Sigmoid colon (tissue), 7 donors: Measurements from ENCODE around the gene LHFPL2. TPM values are rescaled to one million over a fixed set of nuclear protein-coding genes. Genes with fewer than 3 reads are reported as not detected.
"Not testable (repeated sequence)": the region's sequence is repeated elsewhere in the genome, so short reads cannot be mapped to it uniquely, and the experiment has no call there.

Experiments
- DNase-seq: peaks from one replicate; pipeline ENCODE4 v3.0.0-alpha.2; 2019
- H3K27ac ChIP-seq, 4 donors: fragments of 200-600 bp; sonication (generic); one replicate each; pipeline ENCODE4 v1.5.1; 2016 to 2019; ENCODE audit warnings: mild to moderate bottlenecking in 1 of 4
- H3K27me3 ChIP-seq, 3 donors: fragments of 200-600 bp; sonication (generic); one replicate each; pipeline ENCODE4 v1.5.1; 2019; ENCODE audit warnings: mild to moderate bottlenecking in 1 of 3
- H3K36me3 ChIP-seq, 4 donors: fragments of 200-600 bp; sonication (generic); one replicate each; pipeline ENCODE4 v1.5.1; 2016 to 2019
- H3K4me1 ChIP-seq, 4 donors: fragments of 200-600 bp; sonication (generic); one replicate each; pipeline ENCODE4 v1.5.1; 2017 to 2019
- H3K4me3 ChIP-seq, 4 donors: fragments of 200-600 bp; sonication (generic); one replicate each; pipeline ENCODE4 v1.5.1; 2017 to 2019; ENCODE audit warnings: mild to moderate bottlenecking in 2 of 4, moderate library complexity in 1 of 4
- H3K9me3 ChIP-seq, 4 donors: fragments of 200-600 bp in 3 of 4; sonication (generic) in 3 of 4; one replicate each; pipeline versions ENCODE4 v1.5.1 to v1.6.1; 2013 to 2019
- EP300 ChIP-seq, 4 donors: sonication (generic); formaldehyde crosslinking; IDR thresholded peaks; one replicate each; pipeline ENCODE4 v1.6.1; 2017; ENCODE audit warnings: antibody characterized with exemption in 4 of 4
- POLR2A ChIP-seq, 2 donors: fragments of 450-650 bp; IDR thresholded peaks; one replicate each; pipeline ENCODE4 v1.6.1; 2016; ENCODE audit warnings: antibody characterized with exemption in 2 of 2, mild to moderate bottlenecking in 2 of 2, moderate library complexity in 2 of 2
- POLR2AphosphoS5 ChIP-seq, 4 donors: sonication (generic); formaldehyde crosslinking; IDR thresholded peaks; one replicate each; pipeline ENCODE4 v1.6.1; 2017; ENCODE audit warnings: antibody characterized with exemption in 4 of 4
- WGBS, 2 donors: extraction: QIAGEN DNeasy Blood & Tissue Kit; methylation state at CpG; one replicate each; pipeline ENCODE4 v1.1.7; 2013; 5-methylcytosine and 5-hydroxymethylcytosine counted together
- intact Hi-C: fragments of 100-400 bp; cut with DNase I; formaldehyde crosslinking; loops from one replicate; pipeline ENCODE4 v1.15.1; 2023
- polyA plus RNA-seq, 3 donors: library from polyadenylated mRNA; stranded (reverse); fragments of 200-250 nt; gene quantifications; one replicate each; pipeline ENCODE4 v1.2.3, GENCODE V29; 2013
- total RNA-seq, 4 donors: library from RNA; depleted of rRNA; stranded (reverse); fragments of >200 nt; gene quantifications; one replicate each; pipeline ENCODE4 v1.1.0, GENCODE V29; 2016
- TF ChIP-seq, protein P1 (sequence below), 4 experiments: fragments of 450-650 bp in 3 of 4; fragments of 200-600 bp in 1 of 4; IDR thresholded peaks; one replicate each; pipeline ENCODE4 v1.5.1; 2016 to 2019; ENCODE audit warnings: antibody characterized with exemption in 4 of 4, mild to moderate bottlenecking in 3 of 4, moderate library complexity in 2 of 4
- donor health status: healthy with polysubstance abuse.
- donor health status: Bipolar disorder and iron deficiency.
- donor health status: healthy.

Gene LHFPL2
- total and polyA plus RNA-seq, 7 donors: 10.8 to 34.9 (median 21.4) TPM

DNA sequence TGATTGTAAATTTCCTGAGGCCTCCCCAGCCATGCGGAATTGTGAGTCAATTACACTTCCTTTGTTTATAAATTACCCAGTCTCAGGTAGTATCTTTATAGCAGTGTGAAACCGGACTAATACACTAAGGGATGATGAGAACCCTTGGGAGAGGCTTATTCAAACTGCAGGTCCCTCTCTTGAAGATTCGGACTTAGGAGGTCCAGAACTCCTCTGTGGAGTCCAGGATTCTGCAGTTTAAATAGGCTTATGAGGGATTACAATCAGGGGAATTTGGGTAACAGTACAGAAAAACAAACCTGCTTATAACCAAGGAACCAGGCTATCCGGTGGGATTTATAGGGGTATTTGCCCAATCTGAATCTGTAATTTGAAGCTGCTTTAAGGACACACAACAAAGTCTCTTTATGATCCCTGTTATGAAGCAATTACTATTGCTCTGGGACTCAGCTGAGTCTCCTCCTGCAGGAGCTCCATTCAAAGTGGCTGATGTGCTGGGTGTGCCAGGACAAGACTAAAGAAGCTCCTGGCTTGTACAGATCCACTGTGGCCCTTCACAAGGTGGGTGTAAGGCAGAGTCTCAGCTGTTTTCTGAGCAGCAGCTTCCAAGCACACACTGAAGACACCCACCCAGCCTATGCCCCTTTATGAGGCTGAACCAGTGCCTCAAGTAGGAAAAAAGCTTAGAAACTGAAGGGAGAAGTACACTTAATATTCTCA, 41.8 kb upstream of the LHFPL2 start:
- intact Hi-C loops: no loop called here
- no peak for TF ChIP-seq EP300 (IDR thresholded peaks at IDR 0.05)
- Histone ChIP-seq H3K4me1 (no peaks in the 10 kb centered on the region), H3K27me3 (no peaks in the 10 kb centered on the region), H3K27ac (no peak overlapping the region), H3K9me3 (peaks cover 0 to 1% (median 0%) of the 10 kb centered on the region in 4 donors), H3K4me3 (no peak overlapping the region), H3K36me3 (no peaks in the 10 kb centered on the region)
- no peak for DNase-seq
- 33 to 75% methylated on average over 4 of the region's 4 CpGs for WGBS, 2 donors

DNA sequence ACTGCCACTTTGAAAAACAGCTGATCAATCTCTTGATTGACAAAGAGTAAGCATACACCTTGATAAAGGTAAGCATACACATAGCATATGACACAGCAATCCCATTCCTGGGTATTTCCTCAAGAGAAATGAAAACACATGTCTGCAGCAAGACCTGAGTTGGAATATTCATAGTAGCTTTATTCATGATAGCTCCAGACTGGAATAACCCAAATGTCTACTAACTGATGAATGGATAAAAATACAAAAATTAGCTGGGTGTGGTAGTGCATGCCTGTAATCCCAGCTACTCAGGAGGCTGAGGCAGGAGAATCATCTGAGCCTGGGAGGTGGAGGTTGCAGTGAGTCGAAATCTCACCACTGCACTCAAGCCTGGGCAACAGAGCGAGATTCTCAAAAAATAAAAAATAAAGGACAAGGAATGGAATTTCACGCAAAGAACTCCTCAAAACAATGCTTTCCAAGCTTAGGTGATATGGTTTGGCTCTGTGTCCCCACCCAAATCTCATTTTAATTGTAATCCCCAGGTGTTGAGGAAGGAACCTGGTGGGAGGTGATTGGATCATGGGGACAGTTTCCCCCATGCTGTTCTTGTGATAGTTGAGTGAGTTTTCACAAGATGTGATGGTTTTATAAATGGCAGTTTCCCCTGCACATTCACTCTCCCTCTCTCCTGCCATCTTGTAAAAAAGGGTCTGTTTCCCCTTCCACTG, 41.1 kb upstream of the LHFPL2 start:
- H3K4me1 ChIP-seq: no peaks in the 10 kb centered on the region
- H3K9me3 ChIP-seq: peaks cover 0 to 1% (median 0%) of the 10 kb centered on the region in 4 donors
- 97 to 98% methylated on average over 3 of the region's 3 CpGs for WGBS, 2 donors
- DNase-seq: no peak
- intact Hi-C loops: no loop called here
- no peak overlapping the region for H3K4me3 ChIP-seq
- no peak overlapping the region for H3K27ac ChIP-seq
- H3K27me3 ChIP-seq: no peaks in the 10 kb centered on the region
- TF ChIP-seq POLR2AphosphoS5 (IDR thresholded peaks at IDR 0.05) (no peak), POLR2A (IDR thresholded peaks at IDR 0.05) (no peak), EP300 (IDR thresholded peaks at IDR 0.05) (no peak)
- TF ChIP-seq, protein P1, sequence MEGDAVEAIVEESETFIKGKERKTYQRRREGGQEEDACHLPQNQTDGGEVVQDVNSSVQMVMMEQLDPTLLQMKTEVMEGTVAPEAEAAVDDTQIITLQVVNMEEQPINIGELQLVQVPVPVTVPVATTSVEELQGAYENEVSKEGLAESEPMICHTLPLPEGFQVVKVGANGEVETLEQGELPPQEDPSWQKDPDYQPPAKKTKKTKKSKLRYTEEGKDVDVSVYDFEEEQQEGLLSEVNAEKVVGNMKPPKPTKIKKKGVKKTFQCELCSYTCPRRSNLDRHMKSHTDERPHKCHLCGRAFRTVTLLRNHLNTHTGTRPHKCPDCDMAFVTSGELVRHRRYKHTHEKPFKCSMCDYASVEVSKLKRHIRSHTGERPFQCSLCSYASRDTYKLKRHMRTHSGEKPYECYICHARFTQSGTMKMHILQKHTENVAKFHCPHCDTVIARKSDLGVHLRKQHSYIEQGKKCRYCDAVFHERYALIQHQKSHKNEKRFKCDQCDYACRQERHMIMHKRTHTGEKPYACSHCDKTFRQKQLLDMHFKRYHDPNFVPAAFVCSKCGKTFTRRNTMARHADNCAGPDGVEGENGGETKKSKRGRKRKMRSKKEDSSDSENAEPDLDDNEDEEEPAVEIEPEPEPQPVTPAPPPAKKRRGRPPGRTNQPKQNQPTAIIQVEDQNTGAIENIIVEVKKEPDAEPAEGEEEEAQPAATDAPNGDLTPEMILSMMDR (IDR thresholded peaks at IDR 0.05): no peak
- H3K36me3 ChIP-seq: no peaks in the 10 kb centered on the region

DNA sequence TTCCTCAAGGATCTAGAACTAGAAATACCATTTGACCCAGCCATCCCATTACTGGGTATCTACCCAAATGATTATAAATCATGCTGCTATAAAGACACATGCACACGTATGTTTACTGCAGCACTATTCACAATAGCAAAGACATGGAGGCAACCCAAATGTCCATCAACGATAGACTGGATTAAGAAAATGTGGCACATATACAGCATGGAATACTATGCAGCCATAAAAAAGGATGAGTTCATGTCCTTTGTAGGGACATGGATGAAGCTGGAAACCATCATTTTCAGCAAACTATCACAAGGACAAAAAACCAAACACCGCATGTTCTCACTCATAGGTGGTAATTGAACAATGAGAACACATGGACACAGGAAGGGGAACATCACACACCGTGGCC, 38.9 kb upstream of the LHFPL2 start:
- H3K27ac ChIP-seq, intact Hi-C loops, DNase-seq, H3K4me1 ChIP-seq, H3K36me3 ChIP-seq, H3K4me3 ChIP-seq, H3K27me3 ChIP-seq, H3K9me3 ChIP-seq: not testable (repeated sequence)
- 94 to 97% methylated on average over 4 of the region's 4 CpGs for WGBS, 2 donors

DNA sequence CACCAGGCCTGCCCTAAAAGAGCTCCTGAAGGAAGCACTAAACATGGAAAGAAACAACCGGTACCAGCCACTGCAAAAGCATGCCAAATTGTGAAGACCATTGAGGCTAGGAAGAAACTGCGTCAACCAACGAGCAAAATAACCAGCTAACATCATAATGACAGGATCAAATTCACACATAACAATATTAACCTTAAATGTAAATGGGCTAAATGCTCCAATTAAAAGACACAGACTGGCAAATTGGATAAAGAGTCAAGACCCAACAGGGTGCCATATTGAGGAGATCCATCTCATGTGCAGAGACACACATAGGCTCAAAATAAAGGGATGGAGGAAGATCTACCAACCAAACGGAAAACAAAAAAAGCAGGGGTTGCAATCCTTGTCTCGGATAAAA, 35.3 kb upstream of the LHFPL2 start:
- H3K4me1 ChIP-seq, H3K9me3 ChIP-seq, H3K4me3 ChIP-seq, H3K27ac ChIP-seq, DNase-seq, H3K36me3 ChIP-seq, H3K27me3 ChIP-seq, intact Hi-C loops: not testable (repeated sequence)
- WGBS, 2 donors: 96 to 98% methylated on average over 5 of the region's 5 CpGs

DNA sequence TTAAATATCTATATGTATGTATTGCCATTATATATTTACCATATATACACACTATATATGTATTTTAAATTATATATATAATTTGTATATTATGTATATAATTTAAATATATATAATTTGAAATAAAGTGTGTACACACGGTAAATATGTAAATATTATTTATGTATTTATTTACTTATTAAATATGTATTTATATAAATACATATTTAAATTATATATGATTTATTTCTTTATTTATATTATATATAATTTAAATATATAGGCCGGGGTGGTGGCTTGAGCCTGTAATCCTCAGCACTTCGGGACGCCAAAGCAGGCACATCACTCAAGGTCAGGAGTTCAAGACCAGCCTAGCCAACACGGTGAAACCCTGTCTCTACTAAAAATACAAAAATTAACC, 31.3 kb upstream of the LHFPL2 start:
- intact Hi-C loops: no loop called here
- Histone ChIP-seq H3K27ac (no peak overlapping the region), H3K4me3 (no peak overlapping the region), H3K4me1 (peaks cover 0 to 13% (median 5%) of the 10 kb centered on the region in 4 donors), H3K9me3 (no peaks in the 10 kb centered on the region), H3K27me3 (no peaks in the 10 kb centered on the region), H3K36me3 (no peaks in the 10 kb centered on the region)
- DNase-seq: no peak
- no peak for TF ChIP-seq EP300 (IDR thresholded peaks at IDR 0.05)
- TF ChIP-seq POLR2AphosphoS5 (IDR thresholded peaks at IDR 0.05): no peak
- WGBS, 2 donors: 93 to 94% methylated on average over 5 of the region's 5 CpGs

DNA sequence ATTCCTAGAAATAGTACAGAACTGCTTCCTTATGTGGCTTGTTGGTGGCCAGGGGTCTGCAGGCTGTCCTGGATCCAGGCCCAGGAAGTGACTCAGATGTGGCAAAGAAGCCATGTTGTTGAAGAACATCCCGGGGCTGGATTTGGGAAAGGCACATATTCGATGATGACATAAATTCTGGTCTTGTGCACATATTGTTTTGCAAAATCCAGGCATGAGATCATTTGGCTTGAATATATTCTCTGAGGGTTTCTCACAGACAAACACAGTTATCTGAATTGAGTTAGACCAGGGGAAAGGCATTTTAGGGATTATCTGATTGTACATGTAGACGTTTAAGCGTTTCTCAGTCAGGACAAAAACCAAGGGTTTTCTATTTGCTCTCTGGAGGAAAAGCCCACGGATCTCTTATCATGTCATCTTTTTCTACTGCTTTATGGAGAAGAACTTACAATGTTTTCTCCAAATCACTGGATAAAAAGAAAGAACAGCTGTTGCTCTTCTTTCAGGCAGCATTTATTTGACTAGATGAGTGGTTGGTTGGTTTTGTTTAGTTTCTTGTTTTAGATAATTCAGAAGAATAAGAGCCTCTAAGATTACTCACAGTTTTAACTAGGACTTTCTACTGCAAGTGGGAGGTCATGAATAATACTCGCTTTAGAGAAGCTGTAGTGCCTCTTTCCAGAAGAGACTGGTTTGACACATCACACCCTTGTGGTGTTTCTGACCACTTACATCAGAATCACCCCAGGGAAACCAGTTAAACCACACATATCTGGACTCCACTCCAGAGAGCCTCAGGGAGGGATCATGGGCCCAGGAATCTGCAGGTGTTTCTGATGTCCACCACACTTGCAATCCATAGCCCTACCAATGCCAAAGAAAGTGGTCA, 29.5 kb upstream of the LHFPL2 start:
- 72 to 81% methylated on average over 6 of the region's 6 CpGs for WGBS, 2 donors
- peak overlapping the region; percentile 13 to 57 (median 39) for H3K27ac ChIP-seq
- intact Hi-C loops: no loop called here
- H3K4me3 ChIP-seq: no peak overlapping the region
- TF ChIP-seq POLR2AphosphoS5 (IDR thresholded peaks at IDR 0.05): peak in 3 of 4 donors; percentile 22 to 63 (median 29)
- peak in 1 of 4 donors; percentile 19 for TF ChIP-seq EP300 (IDR thresholded peaks at IDR 0.05)
- TF ChIP-seq POLR2A (IDR thresholded peaks at IDR 0.05): no peak
- TF ChIP-seq, protein P1 (IDR thresholded peaks at IDR 0.05): no peak
- DNase-seq: peak; percentile 88
- no peaks in the 10 kb centered on the region for H3K9me3 ChIP-seq
- H3K4me1 ChIP-seq: peaks cover 0 to 13% (median 5%) of the 10 kb centered on the region in 4 donors
- no peaks in the 10 kb centered on the region for H3K36me3 ChIP-seq
- no peaks in the 10 kb centered on the region for H3K27me3 ChIP-seq
